ENCODE measurements around the gene SLC24A3.

Gene SLC24A3

DNA sequence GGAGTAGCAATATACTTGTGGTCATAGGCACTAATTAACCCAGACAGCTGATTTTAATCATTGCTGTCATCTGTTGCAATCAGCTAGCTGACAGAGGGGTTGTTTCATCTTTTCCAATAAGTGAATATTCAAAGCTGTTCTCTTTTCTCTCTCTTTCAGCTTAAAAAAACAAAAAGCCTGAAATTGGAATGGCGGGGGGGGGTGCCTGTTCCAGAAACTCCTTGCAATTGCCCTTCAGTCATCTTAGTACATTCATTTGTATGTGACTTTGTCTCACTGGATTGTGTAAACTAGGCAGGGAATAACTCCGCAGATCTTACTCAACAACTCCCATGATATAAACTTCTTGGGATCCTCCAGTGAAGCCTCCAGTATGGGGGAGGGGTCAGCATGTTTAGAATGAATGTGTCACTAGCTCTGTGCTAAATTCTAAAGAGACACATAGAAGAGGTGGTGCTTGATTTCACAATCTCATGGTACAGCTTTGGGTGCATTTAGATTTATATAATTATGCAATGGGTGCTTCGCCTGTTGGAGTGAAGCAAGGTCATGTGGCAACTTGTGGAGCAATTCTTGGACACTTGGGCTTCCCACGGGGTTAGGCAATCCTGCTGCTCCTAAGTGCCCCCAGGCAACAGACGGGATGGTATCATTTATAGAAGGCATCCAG lies 40.1 kb downstream of the SLC24A3 start:
- TF ChIP-seq, protein P1, sequence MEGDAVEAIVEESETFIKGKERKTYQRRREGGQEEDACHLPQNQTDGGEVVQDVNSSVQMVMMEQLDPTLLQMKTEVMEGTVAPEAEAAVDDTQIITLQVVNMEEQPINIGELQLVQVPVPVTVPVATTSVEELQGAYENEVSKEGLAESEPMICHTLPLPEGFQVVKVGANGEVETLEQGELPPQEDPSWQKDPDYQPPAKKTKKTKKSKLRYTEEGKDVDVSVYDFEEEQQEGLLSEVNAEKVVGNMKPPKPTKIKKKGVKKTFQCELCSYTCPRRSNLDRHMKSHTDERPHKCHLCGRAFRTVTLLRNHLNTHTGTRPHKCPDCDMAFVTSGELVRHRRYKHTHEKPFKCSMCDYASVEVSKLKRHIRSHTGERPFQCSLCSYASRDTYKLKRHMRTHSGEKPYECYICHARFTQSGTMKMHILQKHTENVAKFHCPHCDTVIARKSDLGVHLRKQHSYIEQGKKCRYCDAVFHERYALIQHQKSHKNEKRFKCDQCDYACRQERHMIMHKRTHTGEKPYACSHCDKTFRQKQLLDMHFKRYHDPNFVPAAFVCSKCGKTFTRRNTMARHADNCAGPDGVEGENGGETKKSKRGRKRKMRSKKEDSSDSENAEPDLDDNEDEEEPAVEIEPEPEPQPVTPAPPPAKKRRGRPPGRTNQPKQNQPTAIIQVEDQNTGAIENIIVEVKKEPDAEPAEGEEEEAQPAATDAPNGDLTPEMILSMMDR (IDR thresholded peaks at IDR 0.05): no peak
- TF ChIP-seq ZFX (IDR thresholded peaks at IDR 0.05; ENCODE audit: borderline replicate concordance): no peak
- no peak overlapping the region for H3K27ac ChIP-seq

DNA sequence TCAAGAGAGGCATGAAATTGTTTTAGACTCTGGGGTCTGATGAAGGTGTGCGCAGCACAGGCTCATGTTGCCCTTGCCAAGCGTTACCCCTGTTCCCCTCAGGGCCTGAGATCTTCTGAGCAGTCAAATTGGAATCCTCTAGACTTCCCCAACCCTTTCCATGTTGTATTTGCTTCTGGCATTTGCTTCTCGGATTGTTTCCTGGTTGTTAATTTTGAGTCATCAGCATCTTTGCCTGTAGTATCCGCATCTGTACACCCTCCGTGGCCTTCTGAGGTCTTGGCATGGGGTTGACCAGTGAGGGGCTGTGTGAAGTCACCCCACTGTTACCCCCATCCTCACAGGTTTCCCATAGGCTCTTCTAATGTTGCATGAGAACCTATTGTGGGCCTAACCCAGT lies 40.9 kb downstream of the SLC24A3 start:
- no peak overlapping the region for H3K27ac ChIP-seq
- TF ChIP-seq, protein P1 (IDR thresholded peaks at IDR 0.05): no peak
- no peak for TF ChIP-seq ZFX (IDR thresholded peaks at IDR 0.05; ENCODE audit: borderline replicate concordance)

DNA sequence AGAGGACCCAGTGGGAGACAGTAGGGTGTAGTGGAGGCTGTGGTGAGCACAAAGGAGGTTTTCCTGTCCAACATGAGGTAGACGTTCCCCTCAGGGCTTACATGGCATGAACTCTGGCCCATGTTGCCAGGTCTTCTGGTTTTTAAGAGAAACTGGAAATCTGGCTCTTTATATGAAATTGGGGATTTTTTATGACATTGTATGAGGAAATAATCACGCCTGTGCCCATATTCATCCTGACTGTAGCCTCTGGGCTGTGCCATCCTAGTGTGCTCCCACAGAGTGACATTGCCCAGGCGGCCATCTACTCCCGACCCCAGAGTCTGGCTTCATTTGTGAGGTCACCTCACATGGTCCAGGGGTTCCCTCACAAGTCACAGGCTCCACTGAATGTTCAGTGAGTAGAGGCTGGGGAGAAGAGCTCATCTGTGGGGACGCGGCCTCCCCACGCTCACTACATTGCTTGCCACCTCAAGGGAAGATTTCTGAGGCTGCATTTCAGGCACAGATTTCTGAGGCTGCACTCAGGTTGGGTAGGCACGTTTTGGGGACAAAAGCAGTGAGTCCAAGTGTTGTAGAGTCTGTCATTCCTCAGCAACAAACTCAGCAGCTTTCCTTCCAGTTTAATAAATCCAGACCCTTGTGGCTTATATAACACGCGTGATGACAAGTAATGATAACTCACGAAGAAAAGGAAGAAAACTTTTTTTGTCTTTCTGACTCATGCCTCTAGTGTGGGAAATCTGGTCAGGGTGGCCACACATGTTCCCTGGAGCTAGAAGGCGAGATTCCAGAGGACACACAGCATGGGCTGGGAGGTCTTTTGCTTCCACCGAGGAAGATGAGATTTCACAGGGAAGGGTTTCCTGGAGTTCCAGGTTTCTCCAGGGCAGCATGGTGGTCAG lies 41.7 kb downstream of the SLC24A3 start:
- no peak overlapping the region for H3K27ac ChIP-seq
- TF ChIP-seq, protein P1 (IDR thresholded peaks at IDR 0.05): no peak
- no peak for TF ChIP-seq ZFX (IDR thresholded peaks at IDR 0.05; ENCODE audit: borderline replicate concordance)

DNA sequence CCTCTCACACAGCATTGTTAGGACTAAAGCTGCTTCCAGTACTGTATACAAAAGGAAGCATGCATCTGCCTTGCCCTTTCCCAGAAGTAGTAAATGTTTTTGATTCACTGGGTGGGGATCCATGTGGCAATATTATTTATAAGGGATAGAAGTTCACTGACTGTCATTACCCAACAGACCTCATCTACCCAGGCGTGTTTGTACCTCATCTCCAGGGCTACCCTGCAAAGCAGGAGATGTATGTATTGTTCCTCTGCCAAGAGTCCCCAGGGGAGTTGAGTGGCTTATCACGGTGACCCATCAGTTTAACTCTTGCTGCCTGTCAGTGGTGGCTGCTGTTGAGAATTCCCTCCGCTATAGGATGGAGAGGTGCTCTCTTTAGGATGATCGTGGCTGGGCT lies 42.5 kb downstream of the SLC24A3 start:
- TF ChIP-seq ZFX (IDR thresholded peaks at IDR 0.05; ENCODE audit: borderline replicate concordance): no peak
- TF ChIP-seq, protein P1 (IDR thresholded peaks at IDR 0.05): no peak

DNA sequence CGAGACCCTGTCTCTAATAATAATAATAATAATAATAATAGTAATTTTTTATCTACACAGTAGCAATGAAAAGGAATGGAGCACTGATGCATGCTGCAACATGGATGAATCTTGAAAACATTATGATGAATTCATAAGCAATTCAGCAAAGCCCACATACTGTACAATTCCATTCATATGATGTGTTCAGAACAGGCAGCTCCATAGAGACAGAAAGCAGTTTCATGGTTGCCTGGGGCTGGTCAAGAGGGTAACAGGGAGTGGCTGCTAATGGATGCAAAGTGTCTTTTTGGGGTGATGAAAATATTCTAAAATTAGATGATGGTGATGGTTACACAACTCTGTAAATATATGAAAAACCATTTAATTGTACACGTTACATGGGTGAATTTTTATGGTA lies 43.6 kb downstream of the SLC24A3 start:
- H3K27ac ChIP-seq: no peak overlapping the region
- TF ChIP-seq, protein P1 (IDR thresholded peaks at IDR 0.05): no peak
- no peak for TF ChIP-seq ZFX (IDR thresholded peaks at IDR 0.05; ENCODE audit: borderline replicate concordance)

More for the DNA sequence above, 42.5 kb downstream of the SLC24A3 start:
- H3K27ac ChIP-seq: no peak overlapping the region

DNA sequence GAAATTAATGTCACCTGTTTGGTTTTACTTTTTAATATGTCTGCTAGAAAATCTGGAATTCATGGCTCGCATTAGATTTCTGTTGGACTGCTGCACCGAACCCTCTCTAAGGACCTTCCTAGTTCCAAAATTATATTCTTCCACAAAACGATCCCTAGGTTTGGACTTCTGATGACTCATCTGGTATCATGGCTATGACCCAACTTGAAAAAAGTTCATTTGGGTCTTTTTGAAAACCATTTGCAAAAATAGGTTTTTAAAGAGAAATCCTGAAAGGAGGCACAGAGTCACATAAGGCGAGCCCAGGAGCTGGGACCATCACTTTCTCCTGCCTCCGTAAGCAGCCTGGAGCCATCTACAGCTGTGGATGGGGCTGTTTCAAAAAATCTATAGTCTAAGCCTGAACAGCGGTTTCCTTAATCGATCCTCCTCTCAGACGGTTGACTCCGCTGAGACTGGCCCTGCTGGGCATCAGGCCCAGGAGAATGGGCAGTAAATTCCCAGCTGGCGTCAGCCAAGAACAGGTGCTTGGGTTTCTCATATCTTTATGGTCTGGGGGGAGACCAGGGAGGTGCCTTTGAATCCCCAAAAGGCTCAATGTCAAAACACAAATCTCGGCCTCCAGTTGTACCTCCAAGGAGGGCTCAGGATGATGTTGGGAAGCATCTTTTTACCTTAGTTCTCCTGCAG lies 44.6 kb downstream of the SLC24A3 start:
- no peak overlapping the region for H3K27ac ChIP-seq
- no peak for TF ChIP-seq ZFX (IDR thresholded peaks at IDR 0.05; ENCODE audit: borderline replicate concordance)
- TF ChIP-seq, protein P1 (IDR thresholded peaks at IDR 0.05): no peak
